Prostate gland (tissue), 2 donors: ENCODE results near the gene HIPK1. TPM values are rescaled to one million over a fixed set of nuclear protein-coding genes. Genes with fewer than 3 reads are reported as not detected.

Source experiments
- DNase-seq: peaks from one replicate; pipeline ENCODE4 v3.0.0-alpha.2; 2019; ENCODE audit warnings: low spot score
- H3K27ac ChIP-seq, 2 donors: fragments of 200-600 bp; sonication (generic); 2 replicates each; pipeline ENCODE4 v1.5.1; 2017 to 2019
- H3K27me3 ChIP-seq: fragments of 200-600 bp; sonication (generic); replicated peaks from 2 replicates; pipeline ENCODE4 v1.5.1; 2019; ENCODE audit not compliant: insufficient read depth
- H3K36me3 ChIP-seq, 2 donors: fragments of 200-600 bp; sonication (generic); 1 replicate in 1 of 2; 2 replicates in 1 of 2; pipeline versions ENCODE4 v1.5.1 to v1.8.1; 2017 to 2019
- H3K4me1 ChIP-seq: fragments of 200-600 bp; sonication (generic); replicated peaks from 2 replicates; pipeline ENCODE4 v1.5.1; 2019
- H3K4me3 ChIP-seq, 2 donors: fragments of 200-600 bp; sonication (generic); 2 replicates each; pipeline ENCODE4 v1.5.1; 2017 to 2019
- H3K9me3 ChIP-seq: fragments of 200-600 bp; sonication (generic); 2 replicates; pipeline ENCODE4 v1.5.1; 2017
- POLR2A ChIP-seq: fragments of 450-650 bp; IDR thresholded peaks from one replicate; pipeline ENCODE4 v1.6.1; 2016; ENCODE audit warnings: antibody characterized with exemption, mild to moderate bottlenecking
- POLR2AphosphoS5 ChIP-seq: sonication (generic); formaldehyde crosslinking; IDR thresholded peaks from one replicate; pipeline ENCODE4 v1.6.1; 2017; ENCODE audit warnings: antibody characterized with exemption
- WGBS: methylation state at CpG from one replicate; pipeline ENCODE4 v1.1.5; 2018; 5-methylcytosine and 5-hydroxymethylcytosine counted together
- intact Hi-C: fragments of 100-400 bp; cut with DNase I; formaldehyde crosslinking; loops from one replicate; pipeline ENCODE4 v1.14.2; 2022
- total RNA-seq, 2 donors: library from RNA; depleted of rRNA; stranded (reverse); fragments of >200 nt; gene quantifications; one replicate each; pipeline ENCODE4 v1.1.0, GENCODE V29; 2016
- TF ChIP-seq, protein P1 (sequence below), 4 experiments: fragments of 200-600 bp in 2 of 4; fragments of 450-650 bp in 2 of 4; sonication (generic) in 2 of 4; IDR thresholded peaks; 1 replicate in 3 of 4; 2 replicates in 1 of 4; pipeline ENCODE4 v1.5.1; 2016 to 2019; ENCODE audit warnings: antibody characterized with exemption in 4 of 4, mild to moderate bottlenecking in 2 of 4, moderate library complexity in 2 of 4

Gene HIPK1
- total RNA-seq, 2 donors from 2014 or later = 43.5 to 76.3 TPM

DNA sequence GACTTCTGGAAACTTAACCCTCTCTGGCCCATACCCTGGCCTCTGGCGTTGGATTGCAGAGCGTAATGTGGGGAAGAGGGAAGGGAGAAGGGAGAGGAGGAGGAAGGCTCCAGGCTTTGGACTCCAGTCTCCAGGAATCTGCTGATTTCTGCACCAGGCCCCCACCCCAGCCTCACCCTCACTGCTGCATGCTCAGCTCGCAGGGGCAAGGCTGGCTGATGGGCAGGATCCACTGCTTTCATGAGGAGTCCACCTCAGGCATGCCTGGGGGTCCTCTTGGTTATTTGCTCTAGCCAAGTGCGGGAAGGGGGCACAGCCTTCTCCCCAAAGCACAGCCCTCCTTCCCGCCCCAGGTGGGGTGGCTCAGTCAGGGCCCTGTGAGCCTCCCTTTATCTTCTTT lies 53.8 kb downstream of the HIPK1 start:
- no peak for TF ChIP-seq POLR2AphosphoS5
- TF ChIP-seq POLR2A = no peak
- TF ChIP-seq, protein P1, sequence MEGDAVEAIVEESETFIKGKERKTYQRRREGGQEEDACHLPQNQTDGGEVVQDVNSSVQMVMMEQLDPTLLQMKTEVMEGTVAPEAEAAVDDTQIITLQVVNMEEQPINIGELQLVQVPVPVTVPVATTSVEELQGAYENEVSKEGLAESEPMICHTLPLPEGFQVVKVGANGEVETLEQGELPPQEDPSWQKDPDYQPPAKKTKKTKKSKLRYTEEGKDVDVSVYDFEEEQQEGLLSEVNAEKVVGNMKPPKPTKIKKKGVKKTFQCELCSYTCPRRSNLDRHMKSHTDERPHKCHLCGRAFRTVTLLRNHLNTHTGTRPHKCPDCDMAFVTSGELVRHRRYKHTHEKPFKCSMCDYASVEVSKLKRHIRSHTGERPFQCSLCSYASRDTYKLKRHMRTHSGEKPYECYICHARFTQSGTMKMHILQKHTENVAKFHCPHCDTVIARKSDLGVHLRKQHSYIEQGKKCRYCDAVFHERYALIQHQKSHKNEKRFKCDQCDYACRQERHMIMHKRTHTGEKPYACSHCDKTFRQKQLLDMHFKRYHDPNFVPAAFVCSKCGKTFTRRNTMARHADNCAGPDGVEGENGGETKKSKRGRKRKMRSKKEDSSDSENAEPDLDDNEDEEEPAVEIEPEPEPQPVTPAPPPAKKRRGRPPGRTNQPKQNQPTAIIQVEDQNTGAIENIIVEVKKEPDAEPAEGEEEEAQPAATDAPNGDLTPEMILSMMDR (IDR thresholded peaks at IDR 0.05) = no peak
- DNase-seq = no peak
- Histone ChIP-seq H3K27ac (peak overlapping the region; percentile 42 to 58), H3K9me3 (no peaks in the 10 kb centered on the region), H3K4me1 (no peaks in the 10 kb centered on the region), H3K4me3 (no peak overlapping the region), H3K36me3 (no peaks in the 10 kb centered on the region), H3K27me3 (no peaks in the 10 kb centered on the region)
- WGBS = 61% methylated on average over 5 of the region's 5 CpGs
- intact Hi-C loops = loop anchor here (5.0 kb wide), 1 partner anchor 314 kb away; no protein-coding TSS in a partner anchor

DNA sequence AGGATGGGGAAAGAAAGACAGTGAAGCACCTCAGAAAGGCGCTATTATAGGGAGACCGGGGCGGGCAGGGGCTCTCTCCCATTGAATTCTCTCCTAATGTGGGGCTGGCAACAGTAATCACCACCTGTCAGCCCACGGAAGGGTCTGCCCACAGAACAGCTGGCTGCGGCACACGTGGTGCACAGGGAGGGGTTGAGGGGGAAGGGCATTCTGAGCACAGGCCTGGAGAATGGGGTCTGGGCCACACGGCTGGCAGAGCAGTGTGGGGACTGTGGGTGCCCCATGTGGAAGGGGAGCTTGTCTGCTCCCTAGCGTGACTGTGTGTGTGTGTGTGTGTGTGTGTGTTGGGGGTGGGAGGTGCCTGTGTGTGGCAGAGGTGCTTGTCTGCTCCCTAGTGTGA lies 54.3 kb downstream of the HIPK1 start:
- peak overlapping the region; percentile 42 to 58 for H3K27ac ChIP-seq
- DNase-seq = no peak
- TF ChIP-seq POLR2AphosphoS5 = no peak
- TF ChIP-seq POLR2A = no peak
- TF ChIP-seq, protein P1 (IDR thresholded peaks at IDR 0.05) = no peak
- 52% methylated on average over 8 of the region's 8 CpGs for WGBS
- no peaks in the 10 kb centered on the region for H3K4me1 ChIP-seq
- H3K27me3 ChIP-seq = no peaks in the 10 kb centered on the region
- H3K36me3 ChIP-seq = no peaks in the 10 kb centered on the region
- no peaks in the 10 kb centered on the region for H3K9me3 ChIP-seq
- intact Hi-C loops = loop anchor here (5.0 kb wide), 1 partner anchor 314 kb away; no protein-coding TSS in a partner anchor
- H3K4me3 ChIP-seq = no peak overlapping the region

DNA sequence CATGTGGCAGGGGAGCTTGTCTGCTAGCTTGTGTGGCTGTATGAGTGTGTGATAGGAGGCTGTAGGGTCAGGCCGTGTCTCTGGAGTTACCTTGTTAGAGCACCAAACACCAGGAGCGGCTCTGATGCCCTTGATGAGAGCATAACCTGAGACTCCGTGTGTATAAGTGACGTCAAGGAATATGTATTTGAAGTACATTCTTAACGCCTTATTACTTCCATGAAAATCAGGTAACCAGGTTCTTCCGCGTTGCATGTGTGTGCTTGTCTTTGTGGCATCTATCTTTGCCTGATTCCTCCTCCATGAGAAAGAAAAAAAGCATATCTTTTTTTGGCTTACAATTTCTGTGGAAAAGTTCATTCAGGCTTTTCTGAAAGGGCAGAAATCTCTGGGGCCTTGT lies 54.7 kb downstream of the HIPK1 start:
- Histone ChIP-seq H3K36me3 (no peaks in the 10 kb centered on the region), H3K9me3 (no peaks in the 10 kb centered on the region), H3K27ac (peak overlapping the region in 1 of 2 donors; percentile 58), H3K4me3 (no peak overlapping the region), H3K4me1 (no peaks in the 10 kb centered on the region), H3K27me3 (no peaks in the 10 kb centered on the region)
- WGBS = 80% methylated on average over 7 of the region's 7 CpGs
- intact Hi-C loops = loop anchor here (5.0 kb wide), 1 partner anchor 313 kb away; no protein-coding TSS in a partner anchor
- DNase-seq = no peak
- TF ChIP-seq POLR2AphosphoS5 (no peak), POLR2A (no peak)
- TF ChIP-seq, protein P1 (IDR thresholded peaks at IDR 0.05) = no peak

DNA sequence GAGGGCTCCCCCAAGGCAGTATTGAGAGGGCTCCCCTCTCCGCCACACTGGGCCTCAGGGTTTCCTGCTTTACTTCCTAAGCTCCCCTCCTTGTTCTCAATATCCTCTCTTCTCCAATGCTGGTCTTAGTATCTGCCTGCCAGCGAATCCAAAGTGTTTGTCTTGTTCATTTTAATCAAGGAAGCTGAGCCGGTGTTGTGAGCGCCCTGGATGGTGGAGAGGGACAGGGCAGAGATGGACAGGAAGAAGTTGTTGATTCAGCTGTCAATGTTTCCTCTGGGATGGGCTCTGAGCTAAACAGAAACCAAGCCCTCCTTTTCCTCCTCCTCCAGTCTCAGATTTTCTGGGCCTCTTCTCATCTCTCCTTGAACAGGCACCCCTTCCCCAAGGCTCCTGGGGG lies 55.6 kb downstream of the HIPK1 start:
- no peak overlapping the region for H3K27ac ChIP-seq
- no peak overlapping the region for H3K4me3 ChIP-seq
- intact Hi-C loops = loop anchor here (5.0 kb wide), 1 partner anchor 313 kb away; no protein-coding TSS in a partner anchor
- 70% methylated on average over 4 of the region's 4 CpGs for WGBS
- no peaks in the 10 kb centered on the region for H3K27me3 ChIP-seq
- H3K36me3 ChIP-seq = no peaks in the 10 kb centered on the region
- H3K4me1 ChIP-seq = no peaks in the 10 kb centered on the region
- no peaks in the 10 kb centered on the region for H3K9me3 ChIP-seq
- TF ChIP-seq, protein P1 (IDR thresholded peaks at IDR 0.05) = no peak
- no peak for TF ChIP-seq POLR2A
- TF ChIP-seq POLR2AphosphoS5 = no peak
- DNase-seq = no peak

DNA sequence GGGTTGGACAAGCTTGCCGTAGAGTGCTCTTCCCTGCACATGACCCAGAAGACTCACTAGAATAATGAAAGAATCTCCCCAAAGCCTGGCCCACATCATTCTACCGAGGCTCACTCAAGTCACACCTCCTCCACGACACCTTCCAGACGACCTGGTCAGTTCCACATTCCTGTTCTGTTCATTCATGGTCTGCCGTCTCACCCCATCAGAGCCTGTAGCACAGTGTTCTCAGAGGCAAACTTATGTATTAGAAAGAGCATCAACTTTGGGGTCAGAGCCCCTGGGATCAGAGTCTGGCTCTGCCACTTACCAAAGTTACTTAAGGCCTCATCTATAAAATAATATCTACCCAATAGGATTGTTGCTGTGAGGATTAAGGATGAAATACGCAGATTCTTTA lies 57.7 kb downstream of the HIPK1 start:
- H3K36me3 ChIP-seq = no peaks in the 10 kb centered on the region
- WGBS = 87% methylated on average over 6 of the region's 6 CpGs
- no peak for DNase-seq
- intact Hi-C loops = no loop called here
- no peaks in the 10 kb centered on the region for H3K9me3 ChIP-seq
- no peaks in the 10 kb centered on the region for H3K27me3 ChIP-seq
- H3K27ac ChIP-seq = no peak overlapping the region
- H3K4me3 ChIP-seq = no peak overlapping the region
- no peaks in the 10 kb centered on the region for H3K4me1 ChIP-seq
- no peak for TF ChIP-seq POLR2AphosphoS5
- no peak for TF ChIP-seq POLR2A
- TF ChIP-seq, protein P1 (IDR thresholded peaks at IDR 0.05) = no peak
